ENCODE measurements around the gene KCNK10.

Gene KCNK10

GRCh38 chr14:88321692-88322503 is 1.2 kb downstream of the KCNK10 start:
- no peak for DNase-seq

- no peak for DNase-seq
Measured at GRCh38 chr14:88318406-88318805, 4.7 kb downstream of the KCNK10 start.

GRCh38 chr14:88316521-88316920 is 6.5 kb downstream of the KCNK10 start:
- DNase-seq = no peak

- no peak for DNase-seq
Measured at GRCh38 chr14:88312257-88312656, 10.8 kb downstream of the KCNK10 start.

GRCh38 chr14:88311780-88312179 is 11.3 kb downstream of the KCNK10 start:
- DNase-seq = no peak

- DNase-seq = no peak
Measured at GRCh38 chr14:88310449-88310848, 12.6 kb downstream of the KCNK10 start.

- no peak for DNase-seq
Measured at GRCh38 chr14:88310021-88310420, 13.0 kb downstream of the KCNK10 start.

GRCh38 chr14:88305528-88306322 is 17.3 kb downstream of the KCNK10 start:
- DNase-seq = no peak

GRCh38 chr14:88303041-88303440 is 20.0 kb downstream of the KCNK10 start:
- no peak for DNase-seq

GRCh38 chr14:88301381-88301780 is 21.7 kb downstream of the KCNK10 start:
- DNase-seq = no peak

GRCh38 chr14:88300817-88301216 is 22.3 kb downstream of the KCNK10 start:
- no peak for DNase-seq

GRCh38 chr14:88299865-88300530 is 23.1 kb downstream of the KCNK10 start:
- DNase-seq = peak in 1 of 2 donors; percentile 2

GRCh38 chr14:88297306-88297705 is 25.8 kb downstream of the KCNK10 start:
- no peak for DNase-seq

- DNase-seq = no peak
Measured at GRCh38 chr14:88296351-88296750, 26.7 kb downstream of the KCNK10 start.

GRCh38 chr14:88289996-88290395 is 33.1 kb downstream of the KCNK10 start:
- DNase-seq = no peak

- DNase-seq = no peak
Measured at GRCh38 chr14:88289234-88289633, 33.8 kb downstream of the KCNK10 start.

- DNase-seq = no peak
Measured at GRCh38 chr14:88286309-88286708, 36.8 kb downstream of the KCNK10 start.

- DNase-seq = no peak
Measured at GRCh38 chr14:88281447-88281846, 41.6 kb downstream of the KCNK10 start.

- no peak for DNase-seq
Measured at GRCh38 chr14:88276923-88277596, 46.0 kb downstream of the KCNK10 start.

- DNase-seq = no peak
Measured at GRCh38 chr14:88272390-88273269, 50.4 kb downstream of the KCNK10 start.

GRCh38 chr14:88271205-88271604 is 51.9 kb downstream of the KCNK10 start:
- no peak for DNase-seq

GRCh38 chr14:88270776-88271175 is 52.3 kb downstream of the KCNK10 start:
- no peak for DNase-seq

Measured in CD4-positive, alpha-beta T cell treated with Interleukin-1 beta for 1 hour (primary cell).